Ishikawa (cell line): ENCODE data around the gene DAP.

ENCODE experiments used
- CREB1 ChIP-seq: IDR thresholded peaks from 2 replicates; pipeline ENCODE4 v1.6.1; 2012; ENCODE audit warnings: low read depth
- EP300 ChIP-seq: IDR thresholded peaks from 2 replicates; pipeline ENCODE4 v1.6.1; 2012; ENCODE audit warnings: borderline replicate concordance
- TAF1 ChIP-seq: IDR thresholded peaks from 2 replicates; pipeline ENCODE4 v1.6.1; 2012; ENCODE audit warnings: low read depth, mild to moderate bottlenecking
- TF ChIP-seq, protein P1 (sequence below): IDR thresholded peaks from 2 replicates; pipeline ENCODE4 v1.6.1; 2012
- TF ChIP-seq, protein P2 (sequence below): IDR thresholded peaks from 2 replicates; pipeline ENCODE4 v1.6.1; 2012; ENCODE audit warnings: low read depth, mild to moderate bottlenecking

DNA sequence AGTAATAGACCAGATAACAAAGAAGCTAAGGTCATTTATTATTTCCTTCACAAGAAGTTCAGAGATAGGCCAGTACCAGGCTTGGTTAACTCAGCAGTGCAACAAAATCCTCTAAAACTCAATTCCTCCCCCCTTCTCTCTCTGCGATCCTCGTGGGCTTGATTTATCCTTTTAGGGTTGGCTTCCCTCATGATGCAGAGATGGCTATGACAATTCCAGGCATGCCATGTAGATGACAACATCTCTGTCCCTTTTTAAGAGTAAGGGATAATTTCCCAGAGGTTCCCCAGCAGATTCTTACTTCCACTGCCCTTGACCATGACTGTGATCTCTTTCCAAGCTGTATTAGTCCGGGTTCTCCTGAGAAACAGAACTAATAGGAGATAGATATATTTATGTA is 28.7 kb upstream of the DAP start:
- TF ChIP-seq, protein P1, sequence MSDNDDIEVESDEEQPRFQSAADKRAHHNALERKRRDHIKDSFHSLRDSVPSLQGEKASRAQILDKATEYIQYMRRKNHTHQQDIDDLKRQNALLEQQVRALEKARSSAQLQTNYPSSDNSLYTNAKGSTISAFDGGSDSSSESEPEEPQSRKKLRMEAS = no peak
- no peak for TF ChIP-seq EP300
- TF ChIP-seq CREB1 = no peak
- TF ChIP-seq, protein P2, sequence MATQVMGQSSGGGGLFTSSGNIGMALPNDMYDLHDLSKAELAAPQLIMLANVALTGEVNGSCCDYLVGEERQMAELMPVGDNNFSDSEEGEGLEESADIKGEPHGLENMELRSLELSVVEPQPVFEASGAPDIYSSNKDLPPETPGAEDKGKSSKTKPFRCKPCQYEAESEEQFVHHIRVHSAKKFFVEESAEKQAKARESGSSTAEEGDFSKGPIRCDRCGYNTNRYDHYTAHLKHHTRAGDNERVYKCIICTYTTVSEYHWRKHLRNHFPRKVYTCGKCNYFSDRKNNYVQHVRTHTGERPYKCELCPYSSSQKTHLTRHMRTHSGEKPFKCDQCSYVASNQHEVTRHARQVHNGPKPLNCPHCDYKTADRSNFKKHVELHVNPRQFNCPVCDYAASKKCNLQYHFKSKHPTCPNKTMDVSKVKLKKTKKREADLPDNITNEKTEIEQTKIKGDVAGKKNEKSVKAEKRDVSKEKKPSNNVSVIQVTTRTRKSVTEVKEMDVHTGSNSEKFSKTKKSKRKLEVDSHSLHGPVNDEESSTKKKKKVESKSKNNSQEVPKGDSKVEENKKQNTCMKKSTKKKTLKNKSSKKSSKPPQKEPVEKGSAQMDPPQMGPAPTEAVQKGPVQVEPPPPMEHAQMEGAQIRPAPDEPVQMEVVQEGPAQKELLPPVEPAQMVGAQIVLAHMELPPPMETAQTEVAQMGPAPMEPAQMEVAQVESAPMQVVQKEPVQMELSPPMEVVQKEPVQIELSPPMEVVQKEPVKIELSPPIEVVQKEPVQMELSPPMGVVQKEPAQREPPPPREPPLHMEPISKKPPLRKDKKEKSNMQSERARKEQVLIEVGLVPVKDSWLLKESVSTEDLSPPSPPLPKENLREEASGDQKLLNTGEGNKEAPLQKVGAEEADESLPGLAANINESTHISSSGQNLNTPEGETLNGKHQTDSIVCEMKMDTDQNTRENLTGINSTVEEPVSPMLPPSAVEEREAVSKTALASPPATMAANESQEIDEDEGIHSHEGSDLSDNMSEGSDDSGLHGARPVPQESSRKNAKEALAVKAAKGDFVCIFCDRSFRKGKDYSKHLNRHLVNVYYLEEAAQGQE = no peak
- no peak for TF ChIP-seq TAF1
